CD1c-positive myeloid dendritic cell (primary cell): ENCODE data around the gene MINAR1.

Source experiments
- DNase-seq: peaks from one replicate; pipeline ENCODE4 v3.0.0-alpha.2; 2016; ENCODE audit errors: extremely low spot score

The MINAR1 gene

GRCh38 chr15:79430901-79431635 is 1.1 kb upstream of the MINAR1 start:
- DNase-seq, result no peak

GRCh38 chr15:79432345-79433275 is 474 bp downstream of the MINAR1 start:
- DNase-seq, result no peak

GRCh38 chr15:79433276-79433990 is 1.3 kb downstream of the MINAR1 start:
- no peak for DNase-seq

GRCh38 chr15:79434361-79434760 is 2.2 kb downstream of the MINAR1 start:
- no peak for DNase-seq

- DNase-seq, result no peak
Measured at GRCh38 chr15:79436037-79436780, 4.1 kb downstream of the MINAR1 start.

- no peak for DNase-seq
Measured at GRCh38 chr15:79437275-79438000, 5.3 kb downstream of the MINAR1 start.

GRCh38 chr15:79439236-79439635 is 7.1 kb downstream of the MINAR1 start:
- DNase-seq, result no peak

GRCh38 chr15:79440355-79440908 is 8.3 kb downstream of the MINAR1 start:
- no peak for DNase-seq

- DNase-seq, result no peak
Measured at GRCh38 chr15:79442911-79443310, 10.8 kb downstream of the MINAR1 start.

GRCh38 chr15:79447060-79447459 is 14.9 kb downstream of the MINAR1 start:
- DNase-seq, result no peak

- no peak for DNase-seq
Measured at GRCh38 chr15:79450648-79451047, 18.5 kb downstream of the MINAR1 start.

- DNase-seq, result no peak
Measured at GRCh38 chr15:79451361-79451999, 19.3 kb downstream of the MINAR1 start.

- DNase-seq, result no peak
Measured at GRCh38 chr15:79452244-79453051, 20.3 kb downstream of the MINAR1 start.

GRCh38 chr15:79453446-79453845 is 21.3 kb downstream of the MINAR1 start:
- DNase-seq, result no peak

GRCh38 chr15:79454063-79454462 is 21.9 kb downstream of the MINAR1 start:
- DNase-seq, result no peak

GRCh38 chr15:79455361-79455760 is 23.2 kb downstream of the MINAR1 start:
- no peak for DNase-seq

- no peak for DNase-seq
Measured at GRCh38 chr15:79455943-79456342, 23.8 kb downstream of the MINAR1 start.

GRCh38 chr15:79458491-79458890 is 26.4 kb downstream of the MINAR1 start:
- no peak for DNase-seq

GRCh38 chr15:79459666-79460065 is 27.5 kb downstream of the MINAR1 start:
- DNase-seq, result no peak
